Measurements from ENCODE around the gene ZNF792. TPM values are rescaled to one million over a fixed set of nuclear protein-coding genes. Genes with fewer than 3 reads are reported as not detected.
"Not testable (repeated sequence)": the region's sequence is repeated elsewhere in the genome, so short reads cannot be mapped to it uniquely, and the experiment has no call there.

The ZNF792 gene
- total RNA-seq, 1 donor = 6.5 TPM

GRCh38 chr19:35002037-35002535 lies 38.1 kb upstream of the ZNF792 start:
- TF ChIP-seq CTCF (IDR thresholded peaks at IDR 0.05; ENCODE audit: insufficient read depth, low read depth, low read length) = no peak
- DNase-seq (ENCODE audit: low read depth) = no peak
- H3K4me3 ChIP-seq (ENCODE audit: low read depth, low read length) = no peak overlapping the region

- peak overlapping the region; percentile 77 for H3K4me3 ChIP-seq (ENCODE audit: low read depth, low read length)
- peak; percentile 45 for DNase-seq (ENCODE audit: low read depth)
- no peak for TF ChIP-seq CTCF (IDR thresholded peaks at IDR 0.05; ENCODE audit: insufficient read depth, low read depth, low read length)
Observed at GRCh38 chr19:35000647-35001501, 36.8 kb upstream of the ZNF792 start.

- no peak for DNase-seq (ENCODE audit: low read depth)
- peak overlapping the region; percentile 77 for H3K4me3 ChIP-seq (ENCODE audit: low read depth, low read length)
- no peak for TF ChIP-seq CTCF (IDR thresholded peaks at IDR 0.05; ENCODE audit: insufficient read depth, low read depth, low read length)
Observed at GRCh38 chr19:35000338-35000646, 36.3 kb upstream of the ZNF792 start.

- no peak for TF ChIP-seq CTCF (IDR thresholded peaks at IDR 0.05; ENCODE audit: insufficient read depth, low read depth, low read length)
- peak; percentile 89 for DNase-seq (ENCODE audit: low read depth)
- peak within 1 kb of the TSS; percentile 77 for H3K4me3 ChIP-seq (ENCODE audit: low read depth, low read length)
Observed at GRCh38 chr19:34999498-35000337, 35.7 kb upstream of the ZNF792 start, which contains the start of gene GRAMD1A. GRAMD1A (plus strand) TSS chr19:35000323; CDS start chr19:35000479, 156 bp downstream.

GRCh38 chr19:34998777-34999497 lies 34.9 kb upstream of the ZNF792 start:
- no peak for DNase-seq (ENCODE audit: low read depth)
- peak overlapping the region; percentile 69 for H3K4me3 ChIP-seq (ENCODE audit: low read depth, low read length)
- no peak for TF ChIP-seq CTCF (IDR thresholded peaks at IDR 0.05; ENCODE audit: insufficient read depth, low read depth, low read length)

- H3K4me3 ChIP-seq (ENCODE audit: low read depth, low read length); DNase-seq (ENCODE audit: low read depth): not testable (repeated sequence)
Observed at GRCh38 chr19:34998224-34998623, 34.2 kb upstream of the ZNF792 start.
